ENCODE measurements around the gene PLCD4. TPM values are rescaled to one million over a fixed set of nuclear protein-coding genes. Genes with fewer than 3 reads are reported as not detected.

Gene PLCD4
- total RNA-seq, 1 experiment from 2014 or later, result 0.24 TPM

DNA sequence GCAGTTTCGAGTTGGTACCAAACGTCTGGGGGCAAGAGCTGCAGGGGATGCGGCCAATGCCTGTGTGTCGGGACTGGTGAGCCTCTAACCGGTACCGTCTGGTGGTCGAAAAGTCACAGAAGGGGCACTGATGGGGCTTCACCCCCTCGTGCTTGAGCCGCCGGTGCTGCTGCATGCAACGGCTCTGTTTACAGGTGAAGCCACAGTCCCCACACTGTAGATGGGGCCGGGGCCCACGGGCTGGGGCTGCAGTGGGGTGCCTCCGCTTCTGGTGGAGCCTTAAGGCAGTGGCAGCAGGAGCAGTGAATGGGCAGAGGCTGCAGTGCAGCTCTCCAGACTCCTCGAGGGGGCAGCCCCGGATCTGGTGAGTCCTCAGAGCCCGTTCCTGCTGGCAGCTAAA is 35.1 kb downstream of the PLCD4 start:
- Histone ChIP-seq H3K27ac (ENCODE audit: low read depth, low read length, poor library complexity, severe bottlenecking) (no peak overlapping the region), H3K4me1 (ENCODE audit: insufficient read depth, low read length, poor library complexity, severe bottlenecking) (no peaks in the 10 kb centered on the region), H3K36me3 (ENCODE audit: insufficient read depth, low read length, poor library complexity, severe bottlenecking) (peaks cover 80% of the 10 kb centered on the region), H3K9me3 (ENCODE audit: low read depth, low read length, poor library complexity, severe bottlenecking) (no peaks in the 10 kb centered on the region), H3K4me3 (ENCODE audit: low read depth, low read length, poor library complexity, severe bottlenecking) (no peak overlapping the region), H3K27me3 (replicated peaks; ENCODE audit: insufficient read depth, low read depth, low read length, poor library complexity) (no peaks in the 10 kb centered on the region)
- no peak for TF ChIP-seq CTCF (conservative IDR thresholded peaks at IDR 0.05; ENCODE audit: low read depth, low read length)
- TF ChIP-seq EZH2 (IDR thresholded peaks at IDR 0.05; ENCODE audit: borderline replicate concordance, low read depth, low read length, poor library complexity, severe bottlenecking), result no peak
- intact Hi-C loops (cut with micrococcal nuclease; ENCODE audit: unreplicated experiment), result no loop called here
- no peak for DNase-seq (ENCODE audit: low spot score)
- CTCF ChIA-PET, result no interaction called here
- POLR2A ChIA-PET (ENCODE audit: low non-redundant PET), result no interaction called here
- BruUV-seq (replicated peaks), result no TSS peak

DNA sequence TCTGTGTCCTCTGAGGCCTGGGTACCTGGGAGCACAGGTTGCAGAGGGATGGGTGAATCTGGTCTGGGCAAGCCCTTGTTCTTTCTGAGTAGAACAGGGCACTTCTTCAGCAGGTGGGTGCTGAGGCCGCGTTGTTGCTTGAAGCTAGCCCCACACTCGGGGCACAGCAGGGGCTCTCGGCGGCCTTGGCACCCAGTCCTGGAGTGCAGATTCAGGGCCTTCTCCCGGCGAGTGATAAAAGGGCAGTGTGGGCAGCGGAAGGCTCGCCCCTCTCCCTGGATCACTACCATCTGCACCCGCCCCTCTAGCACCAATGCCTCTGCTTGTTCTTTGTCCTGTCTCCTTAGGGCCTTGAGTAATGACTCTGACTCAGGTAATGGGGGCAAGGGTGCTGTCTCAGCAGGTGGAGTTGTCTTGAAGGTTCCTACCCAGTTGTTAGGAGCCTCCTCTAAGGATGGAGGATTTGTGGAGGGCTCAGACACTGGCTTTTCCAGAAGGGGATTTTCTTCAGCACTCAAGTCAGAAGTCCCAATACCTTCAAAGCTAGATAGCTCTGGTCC is 36.1 kb downstream of the PLCD4 start:
- Histone ChIP-seq H3K4me1 (ENCODE audit: insufficient read depth, low read length, poor library complexity, severe bottlenecking) (no peaks in the 10 kb centered on the region), H3K27me3 (replicated peaks; ENCODE audit: insufficient read depth, low read depth, low read length, poor library complexity) (no peaks in the 10 kb centered on the region), H3K9me3 (ENCODE audit: low read depth, low read length, poor library complexity, severe bottlenecking) (no peaks in the 10 kb centered on the region), H3K4me3 (ENCODE audit: low read depth, low read length, poor library complexity, severe bottlenecking) (no peak overlapping the region), H3K36me3 (ENCODE audit: insufficient read depth, low read length, poor library complexity, severe bottlenecking) (peaks cover 80% of the 10 kb centered on the region), H3K27ac (ENCODE audit: low read depth, low read length, poor library complexity, severe bottlenecking) (no peak overlapping the region)
- intact Hi-C loops (cut with micrococcal nuclease; ENCODE audit: unreplicated experiment), result no loop called here
- no peak for TF ChIP-seq EZH2 (IDR thresholded peaks at IDR 0.05; ENCODE audit: borderline replicate concordance, low read depth, low read length, poor library complexity, severe bottlenecking)
- TF ChIP-seq CTCF (conservative IDR thresholded peaks at IDR 0.05; ENCODE audit: low read depth, low read length), result no peak
- DNase-seq (ENCODE audit: low spot score), result no peak
- ChIA-PET CTCF (no interaction called here), POLR2A (ENCODE audit: low non-redundant PET) (no interaction called here)
- BruUV-seq (replicated peaks), result no TSS peak

GRCh38 chr2:218644721-218645120 is 37.0 kb downstream of the PLCD4 start:
- TF ChIP-seq EZH2 (IDR thresholded peaks at IDR 0.05; ENCODE audit: borderline replicate concordance, low read depth, low read length, poor library complexity, severe bottlenecking) (no peak), CTCF (conservative IDR thresholded peaks at IDR 0.05; ENCODE audit: low read depth, low read length) (no peak)
- ChIA-PET POLR2A (ENCODE audit: low non-redundant PET) (no interaction called here), CTCF (no interaction called here)
- Histone ChIP-seq H3K9me3 (ENCODE audit: low read depth, low read length, poor library complexity, severe bottlenecking) (no peaks in the 10 kb centered on the region), H3K4me1 (ENCODE audit: insufficient read depth, low read length, poor library complexity, severe bottlenecking) (no peaks in the 10 kb centered on the region), H3K27ac (ENCODE audit: low read depth, low read length, poor library complexity, severe bottlenecking) (no peak overlapping the region), H3K4me3 (ENCODE audit: low read depth, low read length, poor library complexity, severe bottlenecking) (no peak overlapping the region), H3K27me3 (replicated peaks; ENCODE audit: insufficient read depth, low read depth, low read length, poor library complexity) (no peaks in the 10 kb centered on the region), H3K36me3 (ENCODE audit: insufficient read depth, low read length, poor library complexity, severe bottlenecking) (peaks cover 84% of the 10 kb centered on the region)
- no TSS peak for BruUV-seq (replicated peaks)
- no peak for DNase-seq (ENCODE audit: low spot score)
- intact Hi-C loops (cut with micrococcal nuclease; ENCODE audit: unreplicated experiment), result loop anchor here (5.0 kb wide), 2 partner anchors 237 to 352 kb away; partner anchors contain the start of gene TMBIM1

All from A673 (cell line).